Nephron progenitor cell (in vitro differentiated cells): ENCODE measurements around the gene HCAR1.
"Not testable (repeated sequence)": the region's sequence is repeated elsewhere in the genome, so short reads cannot be mapped to it uniquely, and the experiment has no call there.

ENCODE experiments used
- DNase-seq: peaks from one replicate; pipeline ENCODE4 v3.0.0; 2021
- H3K27ac Mint-ChIP-seq: 2 replicates; pipeline ENCODE4 v1.8.0; 2021; ENCODE audit warnings: mild to moderate bottlenecking, moderate library complexity, mixed read lengths
- H3K27me3 Mint-ChIP-seq: 2 replicates; pipeline ENCODE4 v1.8.0; 2021; ENCODE audit warnings: mild to moderate bottlenecking, low read depth, mixed read lengths; ENCODE audit not compliant: poor library complexity
- H3K36me3 Mint-ChIP-seq: 2 replicates; pipeline ENCODE4 v1.8.0; 2021; ENCODE audit warnings: low read depth, mixed read lengths
- H3K4me1 Mint-ChIP-seq: 2 replicates; pipeline ENCODE4 v1.8.0; 2021; ENCODE audit warnings: mixed read lengths
- H3K4me3 Mint-ChIP-seq: 2 replicates; pipeline ENCODE4 v1.8.0; 2021; ENCODE audit warnings: mild to moderate bottlenecking, moderate library complexity, mixed read lengths
- H3K9me3 Mint-ChIP-seq: 2 replicates; pipeline ENCODE4 v1.8.0; 2021; ENCODE audit warnings: mild to moderate bottlenecking, moderate library complexity, mixed read lengths
- TF ChIP-seq, protein P1 (sequence below): fragments of 200-600 bp; sonication (generic); IDR thresholded peaks from 2 replicates; pipeline ENCODE4 v1.5.0; 2021; ENCODE audit warnings: antibody characterized with exemption

Gene HCAR1

DNA sequence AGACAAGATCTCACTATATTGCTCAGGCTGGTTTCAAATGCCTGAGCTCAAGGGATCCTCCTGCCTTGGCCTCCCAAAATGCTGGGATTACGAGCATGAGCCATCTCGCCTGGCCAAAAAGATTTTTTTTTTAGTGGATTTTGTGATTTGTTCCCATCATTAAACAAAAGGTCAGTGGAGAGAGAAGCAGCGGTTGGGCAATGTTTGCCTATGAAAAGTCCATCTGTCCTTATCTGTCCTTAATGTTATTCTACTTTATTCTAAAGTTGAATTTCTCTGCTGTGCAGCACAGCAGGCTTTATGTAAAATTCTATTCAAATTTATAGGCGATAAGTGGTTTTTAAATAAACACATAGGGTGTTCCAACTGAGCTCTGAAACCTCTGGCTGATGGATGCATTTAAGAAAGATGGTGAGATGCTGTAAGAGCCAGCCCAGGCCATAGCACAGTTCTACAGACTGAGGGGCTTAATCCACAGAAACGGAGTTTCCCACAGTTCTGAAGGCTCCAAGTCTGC is 46.3 kb downstream of the HCAR1 start:
- no peak overlapping the region for H3K27ac Mint-ChIP-seq
- no peak overlapping the region for H3K4me3 Mint-ChIP-seq
- no peaks in the 10 kb centered on the region for H3K36me3 Mint-ChIP-seq
- TF ChIP-seq, protein P1, sequence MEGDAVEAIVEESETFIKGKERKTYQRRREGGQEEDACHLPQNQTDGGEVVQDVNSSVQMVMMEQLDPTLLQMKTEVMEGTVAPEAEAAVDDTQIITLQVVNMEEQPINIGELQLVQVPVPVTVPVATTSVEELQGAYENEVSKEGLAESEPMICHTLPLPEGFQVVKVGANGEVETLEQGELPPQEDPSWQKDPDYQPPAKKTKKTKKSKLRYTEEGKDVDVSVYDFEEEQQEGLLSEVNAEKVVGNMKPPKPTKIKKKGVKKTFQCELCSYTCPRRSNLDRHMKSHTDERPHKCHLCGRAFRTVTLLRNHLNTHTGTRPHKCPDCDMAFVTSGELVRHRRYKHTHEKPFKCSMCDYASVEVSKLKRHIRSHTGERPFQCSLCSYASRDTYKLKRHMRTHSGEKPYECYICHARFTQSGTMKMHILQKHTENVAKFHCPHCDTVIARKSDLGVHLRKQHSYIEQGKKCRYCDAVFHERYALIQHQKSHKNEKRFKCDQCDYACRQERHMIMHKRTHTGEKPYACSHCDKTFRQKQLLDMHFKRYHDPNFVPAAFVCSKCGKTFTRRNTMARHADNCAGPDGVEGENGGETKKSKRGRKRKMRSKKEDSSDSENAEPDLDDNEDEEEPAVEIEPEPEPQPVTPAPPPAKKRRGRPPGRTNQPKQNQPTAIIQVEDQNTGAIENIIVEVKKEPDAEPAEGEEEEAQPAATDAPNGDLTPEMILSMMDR, result no peak
- H3K27me3 Mint-ChIP-seq, result peaks cover 3% of the 10 kb centered on the region
- H3K4me1 Mint-ChIP-seq, result no peaks in the 10 kb centered on the region
- no peaks in the 10 kb centered on the region for H3K9me3 Mint-ChIP-seq
- no peak for DNase-seq

DNA sequence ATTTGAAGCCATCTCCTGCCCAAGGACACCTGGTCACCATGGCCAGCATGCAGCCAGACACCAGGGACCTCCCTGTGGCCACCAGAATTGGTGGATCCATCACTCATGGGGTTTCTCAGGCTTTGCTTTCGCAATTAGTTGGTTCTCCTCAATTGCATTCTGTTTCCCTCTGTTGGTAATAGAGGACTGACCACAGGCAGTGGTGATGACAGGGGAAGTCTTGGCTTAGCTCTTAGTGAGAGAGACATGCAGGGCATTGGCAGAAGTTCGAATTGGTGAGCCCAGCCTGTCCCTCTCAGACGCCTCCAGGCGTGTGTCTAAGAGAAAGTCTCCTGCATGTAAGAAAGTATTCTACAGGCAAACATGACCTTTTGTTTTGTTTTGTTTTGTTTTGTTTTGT is 48.8 kb downstream of the HCAR1 start:
- Mint-ChIP-seq H3K36me3 (no peaks in the 10 kb centered on the region), H3K27ac (no peak overlapping the region), H3K4me3 (no peak overlapping the region), H3K27me3 (peaks cover 3% of the 10 kb centered on the region), H3K9me3 (no peaks in the 10 kb centered on the region), H3K4me1 (no peaks in the 10 kb centered on the region)
- DNase-seq, result no peak
- TF ChIP-seq, protein P1, result no peak

DNA sequence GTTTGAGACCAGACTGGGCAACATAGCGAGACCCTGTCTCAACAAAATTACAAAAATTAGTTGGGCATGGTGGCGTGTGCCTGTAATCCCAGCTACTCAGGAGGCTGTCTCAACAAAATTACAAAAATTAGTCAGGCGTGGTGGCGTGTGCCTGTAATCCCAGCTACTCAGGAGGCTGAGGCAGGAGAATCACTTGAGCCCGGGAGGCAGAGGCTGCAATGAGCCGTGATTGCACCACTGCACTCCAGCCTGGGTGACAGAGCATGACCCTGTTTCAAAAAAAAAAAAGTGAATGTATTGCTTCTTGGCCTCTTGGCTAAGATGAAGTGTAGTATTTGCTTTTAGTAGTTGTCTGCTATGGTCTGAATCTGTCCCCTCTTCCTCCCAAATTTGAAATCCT is 49.7 kb downstream of the HCAR1 start:
- not testable (repeated sequence) for H3K27me3 Mint-ChIP-seq, H3K27ac Mint-ChIP-seq, H3K9me3 Mint-ChIP-seq, H3K36me3 Mint-ChIP-seq, H3K4me1 Mint-ChIP-seq, H3K4me3 Mint-ChIP-seq, DNase-seq

DNA sequence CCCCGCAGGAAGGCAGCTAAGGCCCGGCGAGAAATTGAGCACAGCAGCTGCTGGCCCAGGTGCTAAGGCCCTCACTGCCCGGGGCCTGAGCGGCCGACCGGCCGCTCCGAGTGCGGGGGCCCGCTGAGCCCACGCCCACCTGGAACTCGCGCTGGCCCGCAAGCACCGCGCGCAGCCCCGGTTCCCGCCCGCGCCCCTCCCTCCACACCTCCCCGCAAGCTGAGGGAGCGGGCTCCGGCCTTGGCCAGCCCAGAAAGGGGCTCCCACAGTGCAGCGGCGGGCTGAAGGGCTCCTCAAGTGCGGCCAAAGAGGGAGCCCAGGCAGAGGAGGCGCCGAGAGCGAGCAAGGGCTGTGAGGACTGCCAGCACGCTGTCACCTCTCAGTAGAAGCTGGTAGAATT is 53.9 kb downstream of the HCAR1 start:
- not testable (repeated sequence) for H3K27ac Mint-ChIP-seq, H3K9me3 Mint-ChIP-seq, H3K27me3 Mint-ChIP-seq, H3K4me3 Mint-ChIP-seq, H3K36me3 Mint-ChIP-seq, H3K4me1 Mint-ChIP-seq, DNase-seq
